Ramos (cell line): ENCODE data around the gene SIAE.

Experiments used
- in situ Hi-C: fragments of 300-500 bp; cut with MboI; formaldehyde crosslinking; loops from one replicate; pipeline ENCODE4 v1.14.3; 2022; ENCODE audit warnings: low sequenced_read_pairs; ENCODE audit not compliant: unreplicated experiment

Gene SIAE

DNA sequence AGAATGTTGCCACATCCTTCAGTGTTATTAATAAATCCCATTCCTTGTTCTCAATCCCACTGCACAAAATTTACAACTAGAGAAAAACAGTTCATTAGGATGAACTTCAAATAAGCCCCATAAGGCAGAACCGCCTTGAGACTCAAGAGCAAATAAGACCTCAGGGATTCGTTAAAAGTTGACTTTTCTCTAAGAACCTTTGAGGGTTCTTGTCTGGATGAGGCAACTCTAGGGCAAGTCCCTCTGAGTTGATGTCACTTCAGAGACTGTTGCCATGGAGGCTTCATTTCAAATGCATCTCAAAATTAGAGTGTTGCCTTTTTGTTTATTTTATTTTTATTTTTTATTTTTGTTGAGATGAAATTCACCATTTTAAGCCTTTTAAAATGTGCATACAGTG, 82.1 kb downstream of the SIAE start:
- in situ Hi-C loops, result loop anchor here (25.0 kb wide), 1 partner anchor 529 kb away; no protein-coding TSS in a partner anchor

GRCh38 chr11:124586238-124586860, 87.2 kb downstream of the SIAE start:
- in situ Hi-C loops, result loop anchor here (5.0 to 25.0 kb wide), 2 partner anchors 169 to 524 kb away; no protein-coding TSS in a partner anchor

GRCh38 chr11:124584681-124585372, 88.7 kb downstream of the SIAE start:
- in situ Hi-C loops, result loop anchor here (5.0 to 25.0 kb wide), 2 partner anchors 168 to 523 kb away; no protein-coding TSS in a partner anchor

GRCh38 chr11:124583781-124584180, 89.8 kb downstream of the SIAE start:
- in situ Hi-C loops, result loop anchor here (25.0 kb wide), 1 partner anchor 521 kb away; no protein-coding TSS in a partner anchor
